ENCODE measurements around the gene GMCL2.

- TF ChIP-seq CTCF (IDR thresholded peaks at IDR 0.05) (no peak), POLR2A (IDR thresholded peaks at IDR 0.05) (no peak)
Observed at GRCh38 chr5:178213003-178213461, 25.9 kb upstream of the GMCL2 start.
